Measurements from ENCODE around the gene CABCOCO1. TPM values are rescaled to one million over a fixed set of nuclear protein-coding genes. Genes with fewer than 3 reads are reported as not detected.

CABCOCO1 gene
- total RNA-seq, 1 donor from 2014 or later: 0.28 TPM

- H3K4me3 Mint-ChIP-seq (ENCODE audit: unreplicated experiment): no peak overlapping the region
These were observed 29.8 kb downstream of the CABCOCO1 start for GRCh38 chr10:61692447-61693010.

GRCh38 chr10:61698968-61699655 is 36.4 kb downstream of the CABCOCO1 start:
- TF ChIP-seq CTCF (IDR thresholded peaks at IDR 0.05; ENCODE audit: unreplicated experiment): no peak
- no peak overlapping the region for H3K4me3 Mint-ChIP-seq (ENCODE audit: unreplicated experiment)
- H3K9me3 Mint-ChIP-seq (ENCODE audit: unreplicated experiment): no peaks in the 10 kb centered on the region
- H3K4me1 Mint-ChIP-seq (ENCODE audit: unreplicated experiment): no peaks in the 10 kb centered on the region
- no peaks in the 10 kb centered on the region for H3K36me3 Mint-ChIP-seq (ENCODE audit: low read depth, unreplicated experiment)
- H3K27me3 Mint-ChIP-seq (ENCODE audit: unreplicated experiment): no peaks in the 10 kb centered on the region
- no peak overlapping the region for H3K27ac Mint-ChIP-seq (ENCODE audit: unreplicated experiment)
- DNase-seq (ENCODE audit: low spot score): no peak

More at GRCh38 chr10:61692447-61693010, 29.8 kb downstream of the CABCOCO1 start:
- no peaks in the 10 kb centered on the region for H3K9me3 Mint-ChIP-seq (ENCODE audit: unreplicated experiment)
- no peak overlapping the region for H3K27ac Mint-ChIP-seq (ENCODE audit: unreplicated experiment)
- TF ChIP-seq CTCF (IDR thresholded peaks at IDR 0.05; ENCODE audit: unreplicated experiment): no peak
- no peaks in the 10 kb centered on the region for H3K36me3 Mint-ChIP-seq (ENCODE audit: low read depth, unreplicated experiment)
- no peaks in the 10 kb centered on the region for H3K4me1 Mint-ChIP-seq (ENCODE audit: unreplicated experiment)
- no peaks in the 10 kb centered on the region for H3K27me3 Mint-ChIP-seq (ENCODE audit: unreplicated experiment)
- DNase-seq (ENCODE audit: low spot score): no peak

GRCh38 chr10:61701055-61701705 is 38.5 kb downstream of the CABCOCO1 start:
- H3K27ac Mint-ChIP-seq (ENCODE audit: unreplicated experiment): no peak overlapping the region
- no peaks in the 10 kb centered on the region for H3K36me3 Mint-ChIP-seq (ENCODE audit: low read depth, unreplicated experiment)
- no peak overlapping the region for H3K4me3 Mint-ChIP-seq (ENCODE audit: unreplicated experiment)
- H3K27me3 Mint-ChIP-seq (ENCODE audit: unreplicated experiment): no peaks in the 10 kb centered on the region
- no peak for TF ChIP-seq CTCF (IDR thresholded peaks at IDR 0.05; ENCODE audit: unreplicated experiment)
- no peaks in the 10 kb centered on the region for H3K4me1 Mint-ChIP-seq (ENCODE audit: unreplicated experiment)
- no peaks in the 10 kb centered on the region for H3K9me3 Mint-ChIP-seq (ENCODE audit: unreplicated experiment)
- DNase-seq (ENCODE audit: low spot score): no peak

- Mint-ChIP-seq H3K9me3 (ENCODE audit: unreplicated experiment) (no peaks in the 10 kb centered on the region), H3K4me3 (ENCODE audit: unreplicated experiment) (no peak overlapping the region), H3K27ac (ENCODE audit: unreplicated experiment) (no peak overlapping the region), H3K27me3 (ENCODE audit: unreplicated experiment) (no peaks in the 10 kb centered on the region), H3K36me3 (ENCODE audit: low read depth, unreplicated experiment) (no peaks in the 10 kb centered on the region), H3K4me1 (ENCODE audit: unreplicated experiment) (no peaks in the 10 kb centered on the region)
- no peak for DNase-seq (ENCODE audit: low spot score)
- no peak for TF ChIP-seq CTCF (IDR thresholded peaks at IDR 0.05; ENCODE audit: unreplicated experiment)
These were observed 39.0 kb downstream of the CABCOCO1 start for GRCh38 chr10:61701706-61702105.

GRCh38 chr10:61702584-61702983 is 39.9 kb downstream of the CABCOCO1 start:
- Mint-ChIP-seq H3K4me3 (ENCODE audit: unreplicated experiment) (no peak overlapping the region), H3K27ac (ENCODE audit: unreplicated experiment) (no peak overlapping the region)
- TF ChIP-seq CTCF (IDR thresholded peaks at IDR 0.05; ENCODE audit: unreplicated experiment): no peak

More at GRCh38 chr10:61702584-61702983, 39.9 kb downstream of the CABCOCO1 start:
- no peaks in the 10 kb centered on the region for H3K27me3 Mint-ChIP-seq (ENCODE audit: unreplicated experiment)
- H3K36me3 Mint-ChIP-seq (ENCODE audit: low read depth, unreplicated experiment): no peaks in the 10 kb centered on the region
- no peaks in the 10 kb centered on the region for H3K9me3 Mint-ChIP-seq (ENCODE audit: unreplicated experiment)
- H3K4me1 Mint-ChIP-seq (ENCODE audit: unreplicated experiment): no peaks in the 10 kb centered on the region
- DNase-seq (ENCODE audit: low spot score): no peak

All from endothelial cell (in vitro differentiated cells).